HG03442 (cell line): ENCODE results near the gene SULT1A1.
"Not testable (repeated sequence)": the region's sequence is repeated elsewhere in the genome, so short reads cannot be mapped to it uniquely, and the experiment has no call there.

Source experiments
- ATAC-seq: cut with Tn5 transposase; IDR thresholded peaks from one replicate; pipeline ENCODE4 v1.9.1; 2021; ENCODE audit warnings: mild to moderate bottlenecking, moderate library complexity; ENCODE audit not compliant: unreplicated experiment

The SULT1A1 gene

GRCh38 chr16:28609631-28610594, at the start of gene SULT1A1:
Gene SULT1A1 (minus strand): TSS chr16:28610044. CDS start chr16:28608855, 1,189 bp downstream.
- no peak for ATAC-seq

GRCh38 chr16:28639959-28640358, 30.1 kb upstream of the SULT1A1 start:
- ATAC-seq: not testable (repeated sequence)

GRCh38 chr16:28638359-28638758, 28.5 kb upstream of the SULT1A1 start:
- ATAC-seq: not testable (repeated sequence)

- not testable (repeated sequence) for ATAC-seq
Measured at GRCh38 chr16:28637765-28638164, 27.9 kb upstream of the SULT1A1 start, which contains the start of gene NPIPB8. Gene NPIPB8 (plus strand): TSS chr16:28638065. CDS start chr16:28638361, 296 bp downstream.

GRCh38 chr16:28636093-28636823, 26.4 kb upstream of the SULT1A1 start:
- ATAC-seq: not testable (repeated sequence)

- ATAC-seq: not testable (repeated sequence)
Measured at GRCh38 chr16:28630905-28631304, 21.1 kb upstream of the SULT1A1 start.

- ATAC-seq: no peak
Measured at GRCh38 chr16:28623172-28623711, 13.4 kb upstream of the SULT1A1 start.

GRCh38 chr16:28622532-28623171, 12.8 kb upstream of the SULT1A1 start:
- ATAC-seq: not testable (repeated sequence)

GRCh38 chr16:28621481-28622155, 11.8 kb upstream of the SULT1A1 start:
- no peak for ATAC-seq

- ATAC-seq: not testable (repeated sequence)
Measured at GRCh38 chr16:28620316-28620715, 10.5 kb upstream of the SULT1A1 start.

GRCh38 chr16:28617874-28618273, 8.0 kb upstream of the SULT1A1 start:
- ATAC-seq: no peak

- no peak for ATAC-seq
Measured at GRCh38 chr16:28616636-28617035, 6.8 kb upstream of the SULT1A1 start.

- ATAC-seq: not testable (repeated sequence)
Measured at GRCh38 chr16:28616224-28616577, 6.4 kb upstream of the SULT1A1 start.

GRCh38 chr16:28615486-28616223, 5.8 kb upstream of the SULT1A1 start:
- ATAC-seq: not testable (repeated sequence)

GRCh38 chr16:28614561-28614960, 4.7 kb upstream of the SULT1A1 start:
- ATAC-seq: not testable (repeated sequence)

GRCh38 chr16:28613912-28614311, 4.1 kb upstream of the SULT1A1 start:
- not testable (repeated sequence) for ATAC-seq

GRCh38 chr16:28612359-28613280, 2.8 kb upstream of the SULT1A1 start:
- peak; percentile 42 for ATAC-seq

- no peak for ATAC-seq
Measured at GRCh38 chr16:28610595-28611191, 849 bp upstream of the SULT1A1 start.
